ENCODE measurements around the gene ASB2.
A peak's percentile ranks its signal among the peaks of the same experiment; 100 is the strongest.

Gene ASB2

GRCh38 chr14:93965946-93966474, 10.4 kb downstream of the ASB2 start:
- Mint-ChIP-seq H3K9me3 (peaks cover 11% of the 10 kb centered on the region), H3K36me3 (ENCODE audit: low read depth) (peaks cover 17% of the 10 kb centered on the region), H3K27me3 (no peaks in the 10 kb centered on the region), H3K27ac (peak overlapping the region; percentile 58), H3K4me1 (ENCODE audit: low read depth) (peaks cover 91% of the 10 kb centered on the region), H3K4me3 (no peak overlapping the region)
- DNase-seq: no peak

- Mint-ChIP-seq H3K9me3 (peaks cover 11% of the 10 kb centered on the region), H3K27me3 (no peaks in the 10 kb centered on the region), H3K27ac (peak overlapping the region; percentile 95), H3K36me3 (ENCODE audit: low read depth) (peaks cover 17% of the 10 kb centered on the region), H3K4me3 (no peak overlapping the region), H3K4me1 (ENCODE audit: low read depth) (peaks cover 89% of the 10 kb centered on the region)
- no peak for DNase-seq
These were observed 11.0 kb downstream of the ASB2 start for GRCh38 chr14:93965287-93965821.

- H3K27me3 Mint-ChIP-seq: no peaks in the 10 kb centered on the region
- peaks cover 17% of the 10 kb centered on the region for H3K36me3 Mint-ChIP-seq (ENCODE audit: low read depth)
- peaks cover 89% of the 10 kb centered on the region for H3K4me1 Mint-ChIP-seq (ENCODE audit: low read depth)
- peak overlapping the region; percentile 95 for H3K27ac Mint-ChIP-seq
- peaks cover 11% of the 10 kb centered on the region for H3K9me3 Mint-ChIP-seq
- DNase-seq: no peak
- H3K4me3 Mint-ChIP-seq: no peak overlapping the region
These were observed 11.5 kb downstream of the ASB2 start for GRCh38 chr14:93964820-93965286.

- Mint-ChIP-seq H3K4me3 (no peak overlapping the region), H3K36me3 (ENCODE audit: low read depth) (peaks cover 20% of the 10 kb centered on the region), H3K4me1 (ENCODE audit: low read depth) (peaks cover 92% of the 10 kb centered on the region), H3K27me3 (no peaks in the 10 kb centered on the region), H3K27ac (peak overlapping the region; percentile 95), H3K9me3 (peaks cover 11% of the 10 kb centered on the region)
- DNase-seq: no peak
These were observed 12.1 kb downstream of the ASB2 start for GRCh38 chr14:93964281-93964680.

DNA sequence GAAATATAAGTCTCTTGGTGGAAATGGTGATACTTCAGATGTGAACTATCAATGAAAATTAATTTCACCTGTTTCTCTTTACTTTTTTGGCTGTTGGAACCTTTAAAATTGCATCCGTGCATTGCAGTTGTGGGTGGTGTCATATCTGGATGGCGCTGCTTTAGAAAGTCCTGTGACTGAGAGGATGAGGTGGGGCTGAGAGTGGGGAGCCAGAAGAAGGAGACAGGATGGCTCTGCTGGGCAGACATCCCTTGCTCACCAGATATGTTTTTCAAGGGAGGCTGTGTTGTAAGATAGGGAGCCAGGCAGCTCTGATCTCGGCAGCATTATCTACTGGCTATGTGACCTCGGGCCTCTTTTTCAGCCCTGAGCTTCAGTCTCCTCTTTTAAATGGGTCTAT, 12.7 kb downstream of the ASB2 start:
- no peak for DNase-seq
- peak overlapping the region; percentile 95 for H3K27ac Mint-ChIP-seq
- H3K4me3 Mint-ChIP-seq: peak overlapping the region; percentile 47
- peaks cover 23% of the 10 kb centered on the region for H3K36me3 Mint-ChIP-seq (ENCODE audit: low read depth)
- peaks cover 93% of the 10 kb centered on the region for H3K4me1 Mint-ChIP-seq (ENCODE audit: low read depth)
- peaks cover 11% of the 10 kb centered on the region for H3K9me3 Mint-ChIP-seq
- H3K27me3 Mint-ChIP-seq: no peaks in the 10 kb centered on the region

DNA sequence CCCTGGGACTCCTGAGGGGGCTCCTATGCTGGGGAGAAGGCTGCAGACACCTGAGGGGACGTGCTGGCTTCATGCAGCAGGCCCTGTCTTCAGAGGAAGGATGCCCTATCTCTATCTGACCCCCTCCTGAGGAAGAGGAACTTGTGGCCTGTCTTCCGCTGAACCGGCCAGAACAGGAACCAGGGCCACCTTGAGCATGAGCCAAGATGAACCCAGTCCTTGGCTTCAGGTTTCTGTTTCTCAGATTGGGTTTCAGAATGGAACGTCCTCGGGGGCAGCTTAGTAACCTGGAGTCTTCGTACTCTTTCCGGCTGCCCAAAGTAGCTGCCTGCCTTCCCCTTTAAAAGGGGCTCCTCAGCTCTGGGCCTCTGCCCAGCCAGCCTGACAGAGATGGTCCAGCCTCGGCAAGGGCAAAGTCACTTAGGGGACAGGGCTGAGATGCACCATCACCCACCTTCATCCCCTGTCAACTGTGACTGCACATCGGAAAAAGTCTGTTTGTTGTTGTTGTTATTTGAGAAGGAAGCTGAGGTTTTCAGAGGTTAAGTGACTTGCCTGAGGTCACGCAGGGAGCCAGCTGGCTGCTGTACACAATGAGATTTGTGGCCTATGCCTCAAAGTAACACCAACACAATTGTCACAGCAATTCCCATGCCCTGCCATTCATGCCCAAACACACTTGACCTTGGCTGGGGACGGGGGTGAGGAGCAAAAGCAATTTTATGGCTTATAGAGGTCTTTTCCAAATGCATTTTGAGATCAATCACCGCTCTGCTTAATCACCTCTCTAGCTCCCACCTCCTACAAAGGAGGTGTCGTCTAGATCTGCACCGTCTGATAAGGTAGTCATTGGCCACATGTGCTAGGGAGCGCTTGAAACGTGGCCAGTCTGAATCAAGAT, 13.4 kb downstream of the ASB2 start:
- H3K27ac Mint-ChIP-seq: peak overlapping the region; percentile 95
- H3K9me3 Mint-ChIP-seq: peaks cover 11% of the 10 kb centered on the region
- H3K4me3 Mint-ChIP-seq: peak overlapping the region; percentile 47
- peaks cover 26% of the 10 kb centered on the region for H3K36me3 Mint-ChIP-seq (ENCODE audit: low read depth)
- peak; percentile 71 for DNase-seq
- H3K4me1 Mint-ChIP-seq (ENCODE audit: low read depth): peaks cover 96% of the 10 kb centered on the region
- H3K27me3 Mint-ChIP-seq: no peaks in the 10 kb centered on the region

- Mint-ChIP-seq H3K36me3 (ENCODE audit: low read depth) (peaks cover 31% of the 10 kb centered on the region), H3K27ac (peak overlapping the region; percentile 89), H3K27me3 (no peaks in the 10 kb centered on the region), H3K9me3 (peaks cover 11% of the 10 kb centered on the region), H3K4me3 (peak overlapping the region; percentile 53), H3K4me1 (ENCODE audit: low read depth) (peaks cover 96% of the 10 kb centered on the region)
- no peak for DNase-seq
These were observed 14.8 kb downstream of the ASB2 start for GRCh38 chr14:93961620-93962019.

DNA sequence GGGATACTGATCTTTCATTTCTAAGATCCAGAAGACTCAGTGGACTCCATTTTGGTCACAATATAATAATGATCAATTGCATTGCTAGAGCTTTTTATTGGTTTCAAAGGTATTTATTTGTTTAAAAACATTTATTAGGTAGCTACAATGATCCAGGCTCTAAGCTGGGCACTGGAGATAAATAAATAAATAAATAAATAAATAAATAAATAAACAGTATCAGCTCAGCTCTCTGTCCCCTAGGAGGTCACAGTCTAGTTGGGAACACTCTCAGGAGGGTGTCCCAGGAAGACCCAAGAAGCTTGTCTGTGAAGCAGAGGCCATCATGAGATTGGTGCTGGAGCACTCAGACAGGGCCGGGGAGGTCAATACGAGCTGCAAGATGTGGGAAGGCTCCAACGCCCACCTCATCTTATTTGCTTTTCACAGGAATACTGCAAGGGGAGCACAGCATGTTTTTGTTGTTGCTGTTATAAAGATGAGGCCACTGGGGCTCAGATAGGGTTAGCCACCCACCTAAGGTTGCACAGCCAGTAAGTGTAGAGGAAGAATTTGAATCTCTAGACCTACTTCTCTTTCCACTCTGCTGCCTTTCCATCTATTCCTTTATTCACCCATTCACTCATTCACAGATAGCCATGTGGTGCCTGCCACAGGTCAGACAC, 15.5 kb downstream of the ASB2 start:
- Mint-ChIP-seq H3K4me1 (ENCODE audit: low read depth) (peaks cover 96% of the 10 kb centered on the region), H3K27ac (peak overlapping the region; percentile 97), H3K9me3 (peaks cover 9% of the 10 kb centered on the region), H3K4me3 (peak overlapping the region; percentile 68), H3K27me3 (no peaks in the 10 kb centered on the region), H3K36me3 (ENCODE audit: low read depth) (peaks cover 33% of the 10 kb centered on the region)
- DNase-seq: no peak

GRCh38 chr14:93960108-93960475, 16.3 kb downstream of the ASB2 start:
- H3K27me3 Mint-ChIP-seq: no peaks in the 10 kb centered on the region
- peak overlapping the region; percentile 97 for H3K27ac Mint-ChIP-seq
- H3K4me3 Mint-ChIP-seq: peak overlapping the region; percentile 68
- peaks cover 96% of the 10 kb centered on the region for H3K4me1 Mint-ChIP-seq (ENCODE audit: low read depth)
- peaks cover 8% of the 10 kb centered on the region for H3K9me3 Mint-ChIP-seq
- peaks cover 35% of the 10 kb centered on the region for H3K36me3 Mint-ChIP-seq (ENCODE audit: low read depth)
- peak; percentile 57 for DNase-seq

GRCh38 chr14:93959239-93960107, 16.9 kb downstream of the ASB2 start:
- Mint-ChIP-seq H3K4me1 (ENCODE audit: low read depth) (peaks cover 96% of the 10 kb centered on the region), H3K9me3 (peaks cover 2% of the 10 kb centered on the region), H3K27ac (peak overlapping the region; percentile 97), H3K36me3 (ENCODE audit: low read depth) (peaks cover 41% of the 10 kb centered on the region), H3K27me3 (no peaks in the 10 kb centered on the region), H3K4me3 (peak overlapping the region; percentile 68)
- peak; percentile 93 for DNase-seq

- H3K4me3 Mint-ChIP-seq: peak overlapping the region; percentile 68
- peaks cover 45% of the 10 kb centered on the region for H3K36me3 Mint-ChIP-seq (ENCODE audit: low read depth)
- H3K27me3 Mint-ChIP-seq: no peaks in the 10 kb centered on the region
- peak overlapping the region; percentile 97 for H3K27ac Mint-ChIP-seq
- peaks cover 96% of the 10 kb centered on the region for H3K4me1 Mint-ChIP-seq (ENCODE audit: low read depth)
- DNase-seq: no peak
- peaks cover 2% of the 10 kb centered on the region for H3K9me3 Mint-ChIP-seq
These were observed 17.7 kb downstream of the ASB2 start for GRCh38 chr14:93958567-93959238.

- DNase-seq: peak; percentile 59
- Mint-ChIP-seq H3K4me3 (peak overlapping the region; percentile 82), H3K27me3 (no peaks in the 10 kb centered on the region), H3K9me3 (no peaks in the 10 kb centered on the region), H3K4me1 (ENCODE audit: low read depth) (peaks cover 96% of the 10 kb centered on the region), H3K27ac (peak overlapping the region; percentile 97), H3K36me3 (ENCODE audit: low read depth) (peaks cover 46% of the 10 kb centered on the region)
These were observed 18.4 kb downstream of the ASB2 start for GRCh38 chr14:93957751-93958566.

DNA sequence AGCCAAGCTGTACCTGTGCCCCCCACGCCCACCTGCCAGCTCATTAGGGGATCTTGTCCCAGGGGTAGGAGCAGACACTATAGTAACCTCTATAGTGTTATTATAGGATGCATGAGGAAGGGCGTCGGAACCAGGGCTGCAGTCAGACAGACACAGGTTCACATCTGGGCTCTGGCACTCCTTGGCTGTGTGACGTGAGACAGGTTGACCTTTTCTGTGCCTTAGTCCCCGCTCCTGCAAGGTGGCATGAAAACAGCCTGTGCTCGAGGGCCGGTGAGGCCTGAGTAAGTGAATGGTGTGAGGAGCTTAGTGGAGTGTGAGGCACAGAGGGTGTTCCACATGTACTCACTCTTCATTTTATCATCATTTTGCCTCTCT, 19.0 kb downstream of the ASB2 start:
- Mint-ChIP-seq H3K4me3 (peak overlapping the region; percentile 82), H3K36me3 (ENCODE audit: low read depth) (peaks cover 52% of the 10 kb centered on the region), H3K9me3 (no peaks in the 10 kb centered on the region)

More for the DNA sequence above, 19.0 kb downstream of the ASB2 start:
- no peak for DNase-seq
- Mint-ChIP-seq H3K4me1 (ENCODE audit: low read depth) (peaks cover 95% of the 10 kb centered on the region), H3K27ac (peak overlapping the region; percentile 97), H3K27me3 (no peaks in the 10 kb centered on the region)

Measured in activated T-cell treated with anti-CD3 and anti-CD28 coated beads, Interleukin-2, amount 50 U/mL, for 24 hours (primary cell).